Skin epidermis (tissue), 12 donors: Measurements from ENCODE around the gene INTS11.

Experiments used
- H3K27ac ChIP-seq, 21 experiments: fragments of 200-600 bp; sonication (generic) in 11 of 21; one replicate each; pipeline ENCODE4 v1.5.0; 2020; ENCODE audit warnings: mild to moderate bottlenecking in 3 of 21, inconsistent platforms in 2 of 21, moderate library complexity in 2 of 21
- H3K4me3 ChIP-seq, 7 experiments: fragments of 200-600 bp; sonication (generic) in 2 of 7; one replicate each; pipeline ENCODE4 v1.5.0; 2020; ENCODE audit warnings: inconsistent platforms in 2 of 7, mild to moderate bottlenecking in 2 of 7, moderate library complexity in 1 of 7

Gene INTS11

GRCh38 chr1:1280782-1281481 is 43.5 kb downstream of the INTS11 start:
- Histone ChIP-seq H3K27ac (peak overlapping the region in 2 of 21 experiments; percentile 3 to 31), H3K4me3 (no peak overlapping the region)

GRCh38 chr1:1279028-1279427 is 45.4 kb downstream of the INTS11 start:
- Histone ChIP-seq H3K4me3 (no peak overlapping the region), H3K27ac (no peak overlapping the region)

GRCh38 chr1:1278620-1279019 is 45.8 kb downstream of the INTS11 start:
- no peak overlapping the region for H3K27ac ChIP-seq
- no peak overlapping the region for H3K4me3 ChIP-seq

- Histone ChIP-seq H3K27ac (no peak overlapping the region), H3K4me3 (no peak overlapping the region)
These were observed 48.6 kb downstream of the INTS11 start for GRCh38 chr1:1275836-1276235.

- H3K4me3 ChIP-seq, result no peak overlapping the region
- peak overlapping the region in 5 of 21 experiments; percentile 90 to 96 (median 94) for H3K27ac ChIP-seq
These were observed 49.5 kb downstream of the INTS11 start for GRCh38 chr1:1274931-1275431.

GRCh38 chr1:1274299-1274930 is 50.0 kb downstream of the INTS11 start:
- H3K4me3 ChIP-seq, result peak overlapping the region; percentile 79 to 99 (median 92)

GRCh38 chr1:1273512-1274298 is 50.8 kb downstream of the INTS11 start, which contains the start of gene UBE2J2:
Gene UBE2J2 (minus strand): TSS chr1:1273854. CDS start chr1:1267992, 5,862 bp downstream.
- H3K4me3 ChIP-seq, result peak within 1 kb of the TSS; percentile 79 to 99 (median 92)
- H3K27ac ChIP-seq, result peak within 1 kb of the TSS; percentile 80 to 97 (median 91)

More at GRCh38 chr1:1274299-1274930, 50.0 kb downstream of the INTS11 start:
- peak overlapping the region in 20 of 21 experiments; percentile 80 to 97 (median 92) for H3K27ac ChIP-seq

GRCh38 chr1:1273209-1273511 is 51.3 kb downstream of the INTS11 start:
- H3K4me3 ChIP-seq, result peak overlapping the region; percentile 79 to 99 (median 92)
- peak overlapping the region; percentile 80 to 97 (median 91) for H3K27ac ChIP-seq

GRCh38 chr1:1272341-1273208 is 51.9 kb downstream of the INTS11 start:
- Histone ChIP-seq H3K27ac (peak overlapping the region; percentile 80 to 97 (median 91)), H3K4me3 (peak overlapping the region; percentile 79 to 99 (median 92))

- no peak overlapping the region for H3K4me3 ChIP-seq
These were observed 53.6 kb downstream of the INTS11 start for GRCh38 chr1:1270813-1271212.

GRCh38 chr1:1268284-1268682 is 56.2 kb downstream of the INTS11 start:
- Histone ChIP-seq H3K27ac (no peak overlapping the region), H3K4me3 (no peak overlapping the region)

More at GRCh38 chr1:1270813-1271212, 53.6 kb downstream of the INTS11 start:
- peak overlapping the region in 8 of 21 experiments; percentile 1 to 74 (median 40) for H3K27ac ChIP-seq

GRCh38 chr1:1267488-1268283 is 56.8 kb downstream of the INTS11 start:
- no peak overlapping the region for H3K4me3 ChIP-seq

GRCh38 chr1:1264868-1265272 is 59.6 kb downstream of the INTS11 start:
- no peak overlapping the region for H3K4me3 ChIP-seq
- no peak overlapping the region for H3K27ac ChIP-seq

More at GRCh38 chr1:1267488-1268283, 56.8 kb downstream of the INTS11 start:
- no peak overlapping the region for H3K27ac ChIP-seq

GRCh38 chr1:1264026-1264425 is 60.4 kb downstream of the INTS11 start:
- H3K4me3 ChIP-seq, result no peak overlapping the region
- H3K27ac ChIP-seq, result no peak overlapping the region

GRCh38 chr1:1262758-1263157 is 61.7 kb downstream of the INTS11 start:
- H3K27ac ChIP-seq, result no peak overlapping the region
- H3K4me3 ChIP-seq, result no peak overlapping the region

- Histone ChIP-seq H3K4me3 (no peak overlapping the region), H3K27ac (no peak overlapping the region)
These were observed 62.4 kb downstream of the INTS11 start for GRCh38 chr1:1262071-1262470.
